Hepatocyte (in vitro differentiated cells): ENCODE measurements around the gene PCDHB13.
"Not testable (repeated sequence)": the region's sequence is repeated elsewhere in the genome, so short reads cannot be mapped to it uniquely, and the experiment has no call there.

Source experiments
- EZH2 ChIP-seq: fragments of 200-600 bp; sonication (generic); IDR thresholded peaks from 2 replicates; pipeline ENCODE4 v1.6.1; 2016; ENCODE audit warnings: antibody characterized with exemption, mild to moderate bottlenecking, borderline replicate concordance
- TF ChIP-seq, protein P1 (sequence below): fragments of 200-600 bp; sonication (generic); IDR thresholded peaks from 2 replicates; pipeline ENCODE4 v1.5.1; 2016; ENCODE audit warnings: antibody characterized with exemption, mild to moderate bottlenecking; ENCODE audit not compliant: poor library complexity

DNA sequence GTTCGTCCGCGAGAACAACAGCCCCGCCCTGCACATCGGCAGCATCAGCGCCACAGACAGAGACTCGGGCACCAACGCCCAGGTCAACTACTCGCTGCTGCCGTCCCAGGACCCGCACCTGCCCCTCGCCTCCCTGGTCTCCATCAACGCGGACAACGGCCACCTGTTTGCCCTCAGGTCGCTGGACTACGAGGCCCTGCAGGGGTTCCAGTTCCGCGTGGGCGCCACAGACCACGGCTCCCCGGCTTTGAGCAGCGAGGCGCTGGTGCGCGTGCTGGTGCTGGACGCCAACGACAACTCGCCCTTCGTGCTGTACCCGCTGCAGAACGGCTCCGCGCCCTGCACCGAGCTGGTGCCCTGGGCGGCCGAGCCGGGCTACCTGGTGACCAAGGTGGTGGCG is 3.4 kb upstream of the PCDHB13 start:
- not testable (repeated sequence) for TF ChIP-seq EZH2
- TF ChIP-seq, protein P1, sequence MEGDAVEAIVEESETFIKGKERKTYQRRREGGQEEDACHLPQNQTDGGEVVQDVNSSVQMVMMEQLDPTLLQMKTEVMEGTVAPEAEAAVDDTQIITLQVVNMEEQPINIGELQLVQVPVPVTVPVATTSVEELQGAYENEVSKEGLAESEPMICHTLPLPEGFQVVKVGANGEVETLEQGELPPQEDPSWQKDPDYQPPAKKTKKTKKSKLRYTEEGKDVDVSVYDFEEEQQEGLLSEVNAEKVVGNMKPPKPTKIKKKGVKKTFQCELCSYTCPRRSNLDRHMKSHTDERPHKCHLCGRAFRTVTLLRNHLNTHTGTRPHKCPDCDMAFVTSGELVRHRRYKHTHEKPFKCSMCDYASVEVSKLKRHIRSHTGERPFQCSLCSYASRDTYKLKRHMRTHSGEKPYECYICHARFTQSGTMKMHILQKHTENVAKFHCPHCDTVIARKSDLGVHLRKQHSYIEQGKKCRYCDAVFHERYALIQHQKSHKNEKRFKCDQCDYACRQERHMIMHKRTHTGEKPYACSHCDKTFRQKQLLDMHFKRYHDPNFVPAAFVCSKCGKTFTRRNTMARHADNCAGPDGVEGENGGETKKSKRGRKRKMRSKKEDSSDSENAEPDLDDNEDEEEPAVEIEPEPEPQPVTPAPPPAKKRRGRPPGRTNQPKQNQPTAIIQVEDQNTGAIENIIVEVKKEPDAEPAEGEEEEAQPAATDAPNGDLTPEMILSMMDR: not testable (repeated sequence)
